Measurements from ENCODE around the gene IFITM1.

Gene IFITM1

GRCh38 chr11:313787-314553, at the start of gene IFITM1:
Gene IFITM1 (plus strand): TSS chr11:314040. CDS start chr11:314171, 131 bp downstream.
- DNase-seq, result no peak

GRCh38 chr11:266676-267439, 47.0 kb upstream of the IFITM1 start:
- DNase-seq, result no peak

- peak; percentile 35 for DNase-seq
Observed at GRCh38 chr11:267491-267994, 46.3 kb upstream of the IFITM1 start.

GRCh38 chr11:268716-269145, 45.1 kb upstream of the IFITM1 start:
- DNase-seq, result peak; percentile 53

- no peak for DNase-seq
Observed at GRCh38 chr11:269146-269890, 44.5 kb upstream of the IFITM1 start.

GRCh38 chr11:270451-271318, 43.2 kb upstream of the IFITM1 start:
- no peak for DNase-seq

- DNase-seq, result no peak
Observed at GRCh38 chr11:271319-271715, 42.5 kb upstream of the IFITM1 start.

GRCh38 chr11:272195-272930, 41.5 kb upstream of the IFITM1 start:
- DNase-seq, result no peak

GRCh38 chr11:272931-273198, 41.0 kb upstream of the IFITM1 start:
- DNase-seq, result no peak

GRCh38 chr11:276219-276618, 37.6 kb upstream of the IFITM1 start:
- no peak for DNase-seq

- DNase-seq, result no peak
Observed at GRCh38 chr11:278001-278951, 35.6 kb upstream of the IFITM1 start, which contains the start of gene NLRP6. Gene NLRP6 (plus strand): TSS chr11:278407. CDS start chr11:278570, 163 bp downstream.

GRCh38 chr11:279040-279965, 34.5 kb upstream of the IFITM1 start:
- DNase-seq, result no peak

- DNase-seq, result peak; percentile 54
Observed at GRCh38 chr11:279966-280705, 33.7 kb upstream of the IFITM1 start.

- DNase-seq, result no peak
Observed at GRCh38 chr11:280706-281485, 32.9 kb upstream of the IFITM1 start.

GRCh38 chr11:281486-282161, 32.2 kb upstream of the IFITM1 start:
- no peak for DNase-seq

GRCh38 chr11:282171-282570, 31.7 kb upstream of the IFITM1 start:
- no peak for DNase-seq
